ENCODE results near the gene SPOCK2.

SPOCK2 gene

GRCh38 chr10:72011976-72012512 is 76.3 kb downstream of the SPOCK2 start:
- DNase-seq (ENCODE audit: low read depth, low spot score) = no peak

- DNase-seq (ENCODE audit: low read depth, low spot score) = no peak
These were observed 76.9 kb downstream of the SPOCK2 start for GRCh38 chr10:72011468-72011867.

- DNase-seq (ENCODE audit: low read depth, low spot score) = no peak
These were observed 77.3 kb downstream of the SPOCK2 start for GRCh38 chr10:72011016-72011415.

- no peak for DNase-seq (ENCODE audit: low read depth, low spot score)
These were observed 77.9 kb downstream of the SPOCK2 start for GRCh38 chr10:72010234-72010973.

GRCh38 chr10:72009425-72010081 is 78.8 kb downstream of the SPOCK2 start:
- no peak for DNase-seq (ENCODE audit: low read depth, low spot score)

GRCh38 chr10:72009051-72009424 is 79.3 kb downstream of the SPOCK2 start:
- DNase-seq (ENCODE audit: low read depth, low spot score) = no peak

Data from activated CD4-positive, CD25-positive, alpha-beta regulatory T cell treated with anti-CD3 and anti-CD28 coated beads, Interleukin-2, amount 50 U/mL, for 16 hours (primary cell).